Ammon's horn (tissue), 1 donor: ENCODE data around the gene UBE3D.
"Not testable (repeated sequence)": the region's sequence is repeated elsewhere in the genome, so short reads cannot be mapped to it uniquely, and the experiment has no call there.

Experiments
- DNase-seq: peaks from one replicate; pipeline ENCODE4 v3.0.0-alpha.2; 2016; ENCODE audit warnings: low spot score

The UBE3D gene

GRCh38 chr6:83055366-83055964 is 10.2 kb downstream of the UBE3D start:
- DNase-seq: peak; percentile 66

GRCh38 chr6:83053678-83054077 is 12.0 kb downstream of the UBE3D start:
- DNase-seq: no peak

- no peak for DNase-seq
These were observed 14.1 kb downstream of the UBE3D start for GRCh38 chr6:83051377-83052172.

DNA sequence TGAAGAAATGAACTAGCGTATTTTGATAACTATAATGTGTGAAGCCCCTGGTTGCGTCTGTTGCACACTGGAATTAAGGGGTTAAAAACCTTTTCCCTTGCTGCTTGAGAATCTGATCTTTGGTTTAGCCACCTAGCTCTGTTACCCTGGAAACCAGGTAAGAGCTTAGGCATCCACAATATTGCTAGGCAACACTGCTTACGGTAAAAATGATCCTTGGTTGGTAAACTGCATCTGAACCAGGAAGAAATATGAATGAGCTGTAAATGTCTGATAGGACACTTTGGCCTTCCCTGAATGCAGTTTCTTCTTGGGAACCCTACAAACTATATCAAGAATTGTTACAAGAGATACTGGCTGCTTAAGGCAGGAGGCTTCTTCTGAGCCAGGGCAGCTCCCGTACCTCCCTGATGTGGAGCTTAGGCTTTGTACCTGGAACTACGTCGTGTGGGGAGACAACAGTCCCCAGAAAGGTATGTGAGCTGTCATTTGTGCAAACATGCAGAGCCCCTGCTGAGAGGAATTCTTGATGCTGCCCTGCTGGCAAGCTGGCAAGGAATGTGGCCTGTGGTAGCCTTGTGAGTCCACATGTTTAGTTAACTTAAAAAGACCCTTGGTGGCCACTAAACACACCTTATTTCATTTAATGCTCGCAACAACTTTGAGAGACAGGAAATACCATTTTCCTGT is 18.4 kb downstream of the UBE3D start:
- DNase-seq: no peak

- no peak for DNase-seq
These were observed 21.4 kb downstream of the UBE3D start for GRCh38 chr6:83044091-83044768.

- DNase-seq: no peak
These were observed 23.1 kb downstream of the UBE3D start for GRCh38 chr6:83042467-83043053.

DNA sequence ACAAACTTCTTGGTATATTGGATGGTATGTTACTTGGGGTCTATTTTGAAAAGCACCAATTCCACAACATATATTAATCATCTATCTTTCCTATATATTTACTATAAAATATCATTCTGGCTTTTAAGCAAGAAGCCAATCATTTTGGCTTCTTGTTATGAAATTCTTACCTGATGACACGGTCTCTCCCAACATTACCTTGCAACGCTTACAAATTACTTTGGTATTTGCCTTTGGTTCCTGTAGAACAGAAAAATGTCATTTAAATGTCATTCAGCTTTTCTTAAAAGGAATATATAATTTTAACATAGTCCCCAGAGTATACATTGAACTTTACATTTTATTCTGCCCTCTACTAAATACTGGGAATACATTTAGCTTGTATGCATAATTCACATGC is 27.4 kb downstream of the UBE3D start:
- DNase-seq: no peak

DNA sequence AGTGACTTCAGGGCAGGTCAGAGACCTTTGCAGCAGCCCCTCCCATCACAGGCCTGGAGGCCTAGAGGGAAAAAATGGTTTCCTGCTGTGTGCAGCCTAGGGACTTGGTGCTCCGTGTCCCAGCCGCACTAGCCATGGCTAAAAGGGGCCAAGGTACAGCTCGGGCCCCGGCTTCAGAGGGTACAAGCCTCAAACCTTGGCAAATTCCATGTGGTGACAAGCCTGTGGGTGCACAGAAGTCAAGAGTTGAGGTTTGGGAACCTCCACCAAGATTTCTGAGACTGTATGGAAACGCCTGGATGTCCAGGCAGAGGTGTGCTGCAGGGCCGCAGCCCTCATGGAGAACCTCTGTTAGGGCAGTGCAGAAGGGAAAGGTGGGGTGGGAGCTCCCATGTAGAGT is 34.0 kb downstream of the UBE3D start:
- DNase-seq: no peak

DNA sequence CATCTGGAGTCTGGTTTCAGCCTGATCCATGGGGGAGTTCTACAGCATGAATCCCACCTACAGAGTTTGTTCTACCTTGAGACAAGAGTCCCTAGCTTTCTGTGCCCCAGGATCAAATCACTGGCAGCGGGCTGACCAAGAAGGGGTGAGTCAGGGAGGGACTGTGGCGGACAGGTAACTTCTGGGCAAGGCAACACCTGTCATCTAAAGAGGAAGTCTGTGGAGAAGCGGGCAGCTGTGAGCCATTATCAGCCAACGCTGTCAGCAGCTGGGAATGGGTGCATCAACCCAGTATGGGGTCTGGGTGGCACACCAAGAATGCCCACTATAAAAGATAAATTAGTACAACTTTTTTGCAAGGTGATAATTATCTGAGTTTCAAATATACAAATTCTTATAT is 45.9 kb downstream of the UBE3D start:
- no peak for DNase-seq

GRCh38 chr6:83011131-83011530 is 54.5 kb downstream of the UBE3D start:
- DNase-seq: not testable (repeated sequence)

DNA sequence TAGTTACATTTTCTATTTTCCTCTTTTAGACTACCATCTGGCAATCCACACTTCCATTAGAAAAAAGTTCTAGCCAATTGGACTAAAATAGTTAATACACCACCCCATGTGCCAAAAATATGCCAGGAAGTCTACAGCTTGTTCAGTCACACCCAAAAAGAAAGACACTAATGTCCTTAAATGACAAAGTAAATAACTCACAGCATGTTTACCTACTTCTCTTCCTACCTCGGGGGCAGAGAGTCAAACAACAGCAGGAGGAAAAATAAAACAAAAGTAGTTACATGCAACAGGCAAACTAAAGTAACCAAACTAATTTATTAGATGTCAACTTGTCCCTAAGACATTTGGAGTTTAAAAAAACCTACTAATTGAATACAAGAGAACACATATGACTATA is 57.0 kb downstream of the UBE3D start:
- no peak for DNase-seq

DNA sequence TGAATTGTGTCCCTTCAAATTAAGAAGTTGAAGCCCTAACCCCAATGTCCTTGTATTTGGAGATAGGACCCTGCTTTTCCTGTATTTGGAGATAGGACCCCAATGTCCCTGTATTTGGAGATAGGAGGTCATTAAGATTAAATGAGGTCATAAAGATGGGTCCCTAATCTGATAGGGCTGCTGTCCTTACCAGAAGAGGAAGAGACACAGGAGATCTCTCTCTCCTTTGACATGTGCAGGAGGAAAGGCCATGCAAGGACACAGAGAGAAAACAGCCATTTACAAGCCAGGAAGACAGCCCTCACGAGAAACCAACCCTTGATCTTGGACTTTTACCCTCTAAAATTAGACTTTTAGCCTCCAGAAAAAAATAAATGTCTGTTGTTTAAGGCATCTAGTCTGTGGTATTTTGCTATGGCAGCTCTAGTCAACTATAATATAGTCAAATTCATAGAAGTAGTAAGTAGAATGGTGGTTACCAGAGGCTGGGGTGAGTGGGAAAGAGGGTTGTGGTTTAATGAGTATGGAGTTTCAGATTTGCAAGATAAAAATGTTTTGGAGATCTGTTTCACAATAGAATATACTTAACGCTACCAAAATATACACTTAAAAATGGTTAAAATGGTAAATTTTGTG is 59.3 kb downstream of the UBE3D start:
- no peak for DNase-seq

- no peak for DNase-seq
These were observed 69.5 kb downstream of the UBE3D start for GRCh38 chr6:82996156-82996555.

DNA sequence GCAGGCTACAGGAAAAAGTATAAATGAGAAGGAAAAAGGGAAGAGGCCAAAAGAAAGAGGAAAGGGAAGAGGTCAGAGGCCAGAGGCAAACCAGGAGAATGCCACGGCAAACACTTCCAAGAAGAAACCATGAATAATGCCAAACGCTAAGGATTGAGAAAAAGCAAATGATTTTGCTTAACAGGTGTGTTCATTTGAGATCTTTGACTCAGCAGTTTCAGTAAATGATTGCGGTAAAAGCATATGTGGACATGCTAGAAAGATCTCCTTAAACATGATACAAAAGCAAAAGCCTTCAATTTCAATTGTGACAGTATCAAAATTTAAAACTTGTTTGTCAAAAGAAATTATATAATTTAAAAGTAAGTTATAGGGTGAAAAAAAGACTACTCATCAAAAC is 70.6 kb downstream of the UBE3D start:
- no peak for DNase-seq

- DNase-seq: no peak
These were observed 75.8 kb downstream of the UBE3D start for GRCh38 chr6:82989736-82990290.

DNA sequence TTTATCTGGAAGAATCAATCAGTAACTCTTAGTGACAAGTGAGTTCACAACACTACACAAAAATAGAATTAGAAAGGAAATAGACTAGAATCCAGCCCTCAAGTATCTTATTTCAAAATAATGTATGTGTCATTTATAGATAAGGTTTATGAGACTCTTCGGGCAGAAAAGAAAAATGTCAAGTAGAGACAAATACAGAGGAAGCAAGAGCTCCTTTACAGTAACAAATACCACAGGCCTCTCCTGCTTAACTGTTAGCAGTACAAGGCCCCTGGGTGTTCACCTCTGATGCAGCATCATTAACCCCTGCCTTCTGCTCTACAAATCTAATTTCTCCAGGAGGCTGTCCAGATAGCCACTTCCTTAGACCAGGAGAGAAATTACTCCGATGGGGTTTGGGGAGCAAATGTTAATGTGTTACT is 76.7 kb downstream of the UBE3D start:
- no peak for DNase-seq

GRCh38 chr6:82987951-82988350 is 77.7 kb downstream of the UBE3D start:
- no peak for DNase-seq

GRCh38 chr6:82987416-82987815 is 78.2 kb downstream of the UBE3D start:
- DNase-seq: no peak

GRCh38 chr6:82984720-82985119 is 80.9 kb downstream of the UBE3D start:
- DNase-seq: no peak

GRCh38 chr6:82980086-82980485 is 85.6 kb downstream of the UBE3D start:
- no peak for DNase-seq

GRCh38 chr6:82979657-82980056 is 86.0 kb downstream of the UBE3D start:
- DNase-seq: no peak
